K562 (cell line): Measurements from ENCODE around the gene BHLHE23. TPM values are rescaled to one million over a fixed set of nuclear protein-coding genes. Genes with fewer than 3 reads are reported as not detected.

Source experiments
- JUNB ChIP-seq: fragments of 450-650 bp; formaldehyde crosslinking; conservative IDR thresholded peaks from 2 replicates; pipeline ENCODE4 v1.4.0; 2020; ENCODE audit warnings: mild to moderate bottlenecking
- MEIS2 ChIP-seq: fragments of 450-650 bp; IDR thresholded peaks from 2 replicates; pipeline ENCODE4 v1.6.1; 2014; ENCODE audit warnings: mild to moderate bottlenecking; ENCODE audit not compliant: partially characterized antibody
- POLR2A ChIP-seq: fragments of 450-650 bp; conservative IDR thresholded peaks from 2 replicates; pipeline ENCODE4 v1.6.1; 2016
- RBBP5 ChIP-seq: fragments of 200-600 bp; sonication (generic); IDR thresholded peaks from 2 replicates; pipeline ENCODE4 v1.6.1; 2012; ENCODE audit warnings: borderline replicate concordance, mild to moderate bottlenecking, low read length, control low read depth, inconsistent platforms; ENCODE audit not compliant: insufficient read depth, poor library complexity, severe bottlenecking
- polyA plus RNA-seq, 8 experiments: library from polyadenylated mRNA; depleted of rRNA in 4 of 8; stranded (reverse) in 5 of 8; unstranded in 3 of 8; fragments of >200 nt; fragmentation: Nextera tagmentation in 2 of 8; fragmentation: Illumina TruSeq in 1 of 8; extraction: Ambion mirVana in 2 of 8; extraction: Trizol in 1 of 8; gene quantifications; 2 replicates each; pipeline versions ENCODE4 v1.2.1 to v1.2.3, GENCODE V29; 2011 to 2014; ENCODE audit warnings: inconsistent platforms in 1 of 8, missing spikeins in 1 of 8
- total RNA-seq, 7 experiments: library from RNA; depleted of rRNA in 6 of 7; stranded (reverse); fragments of >200 nt in 6 of 7; fragmentation: Illumina TruSeq in 2 of 7; extraction: Trizol in 2 of 7; gene quantifications; 2 replicates each; pipeline versions ENCODE4 v1.2.1 to v1.2.3, GENCODE V29; 2011 to 2021; ENCODE audit warnings: low replicate concordance in 1 of 7
- TF ChIP-seq, protein P1 (sequence below): fragments of 250-450 bp; sonication (Bioruptor Pico); IDR thresholded peaks from 2 replicates; pipeline ENCODE4 v1.4.0; 2020

Gene BHLHE23
- total and polyA plus RNA-seq, 9 of the 15 experiments (the other 6 are each of a cell fraction or from before 2014, with no cell fraction given): not detected

DNA sequence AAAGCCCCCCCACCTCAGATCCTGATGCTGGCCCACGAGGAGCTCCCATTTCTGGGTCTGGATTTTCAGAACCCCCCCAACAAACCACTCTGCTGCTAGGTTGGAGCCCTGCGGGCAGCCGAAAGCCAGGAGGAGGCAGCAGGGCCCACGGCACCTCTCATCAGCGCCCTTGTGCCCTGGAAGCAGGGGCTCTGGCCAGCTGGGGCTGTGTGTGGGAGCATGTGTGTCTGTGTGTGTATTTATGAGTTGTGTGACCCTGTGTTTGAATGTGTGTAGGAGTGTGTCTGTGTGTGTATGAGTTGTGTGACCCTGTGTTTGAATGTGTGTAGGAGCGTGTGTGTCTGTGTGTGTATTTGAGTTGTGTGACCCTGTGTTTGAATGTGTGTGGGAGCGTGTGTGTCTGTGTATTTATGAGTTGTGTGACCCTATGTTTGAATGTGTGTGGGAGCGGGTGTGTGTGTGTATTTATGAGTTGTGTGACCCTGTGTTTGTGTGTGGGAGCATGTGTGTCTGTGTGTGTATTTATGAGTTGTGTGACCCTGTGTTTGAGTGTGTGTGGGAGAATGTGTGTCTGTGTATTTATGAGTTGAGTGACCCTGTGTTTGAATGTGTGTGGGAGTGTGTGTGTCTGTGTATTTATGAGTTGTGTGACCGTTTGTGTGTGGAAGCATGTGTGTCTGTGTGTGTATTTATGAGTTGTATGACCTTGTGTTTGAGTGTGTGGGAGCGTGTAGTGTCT is 35.4 kb downstream of the BHLHE23 start (continued):
- TF ChIP-seq, protein P1, sequence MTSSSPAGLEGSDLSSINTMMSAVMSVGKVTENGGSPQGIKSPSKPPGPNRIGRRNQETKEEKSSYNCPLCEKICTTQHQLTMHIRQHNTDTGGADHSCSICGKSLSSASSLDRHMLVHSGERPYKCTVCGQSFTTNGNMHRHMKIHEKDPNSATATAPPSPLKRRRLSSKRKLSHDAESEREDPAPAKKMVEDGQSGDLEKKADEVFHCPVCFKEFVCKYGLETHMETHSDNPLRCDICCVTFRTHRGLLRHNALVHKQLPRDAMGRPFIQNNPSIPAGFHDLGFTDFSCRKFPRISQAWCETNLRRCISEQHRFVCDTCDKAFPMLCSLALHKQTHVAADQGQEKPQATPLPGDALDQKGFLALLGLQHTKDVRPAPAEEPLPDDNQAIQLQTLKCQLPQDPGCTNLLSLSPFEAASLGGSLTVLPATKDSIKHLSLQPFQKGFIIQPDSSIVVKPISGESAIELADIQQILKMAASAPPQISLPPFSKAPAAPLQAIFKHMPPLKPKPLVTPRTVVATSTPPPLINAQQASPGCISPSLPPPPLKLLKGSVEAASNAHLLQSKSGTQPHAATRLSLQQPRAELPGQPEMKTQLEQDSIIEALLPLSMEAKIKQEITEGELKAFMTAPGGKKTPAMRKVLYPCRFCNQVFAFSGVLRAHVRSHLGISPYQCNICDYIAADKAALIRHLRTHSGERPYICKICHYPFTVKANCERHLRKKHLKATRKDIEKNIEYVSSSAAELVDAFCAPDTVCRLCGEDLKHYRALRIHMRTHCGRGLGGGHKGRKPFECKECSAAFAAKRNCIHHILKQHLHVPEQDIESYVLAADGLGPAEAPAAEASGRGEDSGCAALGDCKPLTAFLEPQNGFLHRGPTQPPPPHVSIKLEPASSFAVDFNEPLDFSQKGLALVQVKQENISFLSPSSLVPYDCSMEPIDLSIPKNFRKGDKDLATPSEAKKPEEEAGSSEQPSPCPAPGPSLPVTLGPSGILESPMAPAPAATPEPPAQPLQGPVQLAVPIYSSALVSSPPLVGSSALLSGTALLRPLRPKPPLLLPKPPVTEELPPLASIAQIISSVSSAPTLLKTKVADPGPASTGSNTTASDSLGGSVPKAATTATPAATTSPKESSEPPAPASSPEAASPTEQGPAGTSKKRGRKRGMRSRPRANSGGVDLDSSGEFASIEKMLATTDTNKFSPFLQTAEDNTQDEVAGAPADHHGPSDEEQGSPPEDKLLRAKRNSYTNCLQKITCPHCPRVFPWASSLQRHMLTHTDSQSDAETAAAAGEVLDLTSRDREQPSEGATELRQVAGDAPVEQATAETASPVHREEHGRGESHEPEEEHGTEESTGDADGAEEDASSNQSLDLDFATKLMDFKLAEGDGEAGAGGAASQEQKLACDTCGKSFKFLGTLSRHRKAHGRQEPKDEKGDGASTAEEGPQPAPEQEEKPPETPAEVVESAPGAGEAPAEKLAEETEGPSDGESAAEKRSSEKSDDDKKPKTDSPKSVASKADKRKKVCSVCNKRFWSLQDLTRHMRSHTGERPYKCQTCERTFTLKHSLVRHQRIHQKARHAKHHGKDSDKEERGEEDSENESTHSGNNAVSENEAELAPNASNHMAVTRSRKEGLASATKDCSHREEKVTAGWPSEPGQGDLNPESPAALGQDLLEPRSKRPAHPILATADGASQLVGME (CRISPR knock-in tag): no peak
- TF ChIP-seq MEIS2: no peak
- TF ChIP-seq JUNB (CRISPR knock-in tag): no peak
- TF ChIP-seq RBBP5: no peak
- TF ChIP-seq POLR2A: no peak
- TF ChIP-seq, all 486 proteins: peak for 0
